K562 (cell line): ENCODE results near the gene LY6G6F. TPM values are rescaled to one million over a fixed set of nuclear protein-coding genes. Genes with fewer than 3 reads are reported as not detected.
A peak's percentile ranks its signal among the peaks of the same experiment; 100 is the strongest.

Experiments used
- ATF1 ChIP-seq, 2 experiments: fragments of 450-650 bp in 1 of 2; IDR thresholded peaks; 2 replicates each; pipeline ENCODE4 v1.6.1; 2016; ENCODE audit warnings: missing compliant biosample characterization in 1 of 2, missing genetic modification characterization in 1 of 2
- BRD4 ChIP-seq: fragments of 200-600 bp; sonication (generic); IDR thresholded peaks from 2 replicates; pipeline ENCODE4 v1.6.1; 2017; ENCODE audit warnings: inconsistent platforms
- CXXC5 ChIP-seq: fragments of 250-450 bp; sonication (Bioruptor Pico); IDR thresholded peaks from 2 replicates; pipeline ENCODE4 v1.8.0; 2022; ENCODE audit warnings: inconsistent platforms, mild to moderate bottlenecking, moderate library complexity
- HDAC8 ChIP-seq: fragments of 450-650 bp; IDR thresholded peaks from 2 replicates; pipeline ENCODE4 v1.6.1; 2016; ENCODE audit warnings: mild to moderate bottlenecking, missing genetic modification characterization, moderate library complexity, missing compliant biosample characterization
- HMG20A ChIP-seq: fragments of 450-650 bp; formaldehyde crosslinking; conservative IDR thresholded peaks from 2 replicates; pipeline ENCODE4 v1.4.0; 2020; ENCODE audit warnings: mild to moderate bottlenecking, mixed read lengths
- HMGN3 ChIP-seq: IDR thresholded peaks from 2 replicates; pipeline ENCODE4 v1.6.1; 2011; ENCODE audit warnings: borderline replicate concordance, low read depth, mild to moderate bottlenecking, mixed read lengths, low read length; ENCODE audit not compliant: insufficient read length; ENCODE audit errors: extremely low read depth
- HNRNPK ChIP-seq: fragments of 200-400 bp; formaldehyde crosslinking; IDR thresholded peaks from one replicate; pipeline ENCODE4 v1.6.1; 2018; ENCODE audit warnings: mild to moderate bottlenecking, low read depth, low read length; ENCODE audit not compliant: poor library complexity, severe bottlenecking
- ILF3 ChIP-seq: fragments of 450-650 bp; IDR thresholded peaks from 2 replicates; pipeline ENCODE4 v1.6.1; 2018; ENCODE audit warnings: antibody characterized with exemption, mild to moderate bottlenecking, moderate library complexity, borderline replicate concordance
- MBD2 ChIP-seq: sonication (generic); IDR thresholded peaks from 2 replicates; pipeline ENCODE4 v1.6.1; 2016; ENCODE audit warnings: low read depth, borderline replicate concordance
- MCM7 ChIP-seq, 2 experiments: fragments of 450-650 bp; IDR thresholded peaks; 2 replicates each; pipeline ENCODE4 v1.6.1; 2016 to 2018
- NBN ChIP-seq: fragments of 450-650 bp; IDR thresholded peaks from 2 replicates; pipeline ENCODE4 v1.6.1; 2016; ENCODE audit warnings: low read depth, mild to moderate bottlenecking
- PHB ChIP-seq: fragments of 250-450 bp; sonication (Bioruptor Pico); IDR thresholded peaks from 2 replicates; pipeline ENCODE4 v1.5.0; 2021
- PHF8 ChIP-seq: fragments of 200-600 bp; sonication (generic); IDR thresholded peaks from 2 replicates; pipeline ENCODE4 v1.6.1; 2012; ENCODE audit warnings: mixed run types, mild to moderate bottlenecking, inconsistent platforms, low read length, moderate library complexity, borderline replicate concordance
- PHTF2 ChIP-seq: fragments of 250-450 bp; sonication (Bioruptor Pico); IDR thresholded peaks from 2 replicates; pipeline ENCODE4 v1.5.0; 2021; ENCODE audit warnings: mild to moderate bottlenecking
- RBM39 ChIP-seq: fragments of 200-400 bp; formaldehyde crosslinking; optimal IDR thresholded peaks from 2 replicates; pipeline ENCODE3; 2018; ENCODE audit warnings: low read depth, low read length
- U2AF2 ChIP-seq: fragments of 200-400 bp; formaldehyde crosslinking; optimal IDR thresholded peaks from 2 replicates; pipeline ENCODE3; 2017; ENCODE audit warnings: low read depth, mild to moderate bottlenecking, low read length
- ZFPM2 ChIP-seq: fragments of 250-450 bp; sonication (Bioruptor Pico); IDR thresholded peaks from 2 replicates; pipeline ENCODE4 v1.5.1; 2022; ENCODE audit warnings: mild to moderate bottlenecking
- ZKSCAN8 ChIP-seq: fragments of 200-800 bp; sonication (Bioruptor generic); IDR thresholded peaks from 2 replicates; pipeline ENCODE4 v1.6.1; 2016; ENCODE audit warnings: missing genetic modification characterization, missing compliant biosample characterization
- ZNF239 ChIP-seq: fragments of 250-450 bp; sonication (Bioruptor Pico); IDR thresholded peaks from 2 replicates; pipeline ENCODE4 v1.4.0; 2020; ENCODE audit warnings: mild to moderate bottlenecking
- polyA plus RNA-seq, 8 experiments: library from polyadenylated mRNA; depleted of rRNA in 4 of 8; stranded (reverse) in 5 of 8; unstranded in 3 of 8; fragments of >200 nt; fragmentation: Nextera tagmentation in 2 of 8; fragmentation: Illumina TruSeq in 1 of 8; extraction: Ambion mirVana in 2 of 8; extraction: Trizol in 1 of 8; gene quantifications; 2 replicates each; pipeline versions ENCODE4 v1.2.1 to v1.2.3, GENCODE V29; 2011 to 2014; ENCODE audit warnings: inconsistent platforms in 1 of 8, missing spikeins in 1 of 8
- total RNA-seq, 7 experiments: library from RNA; depleted of rRNA in 6 of 7; stranded (reverse); fragments of >200 nt in 6 of 7; fragmentation: Illumina TruSeq in 2 of 7; extraction: Trizol in 2 of 7; gene quantifications; 2 replicates each; pipeline versions ENCODE4 v1.2.1 to v1.2.3, GENCODE V29; 2011 to 2021; ENCODE audit warnings: low replicate concordance in 1 of 7
- TF ChIP-seq, protein P1 (sequence below): sonication (generic); formaldehyde crosslinking; IDR thresholded peaks from 2 replicates; pipeline ENCODE4 v1.8.0; 2022; ENCODE audit warnings: mild to moderate bottlenecking, missing genetic modification reagents
- TF ChIP-seq, protein P2 (sequence below): sonication (generic); formaldehyde crosslinking; IDR thresholded peaks from 2 replicates; pipeline ENCODE4 v1.8.1; 2023; ENCODE audit warnings: mild to moderate bottlenecking, missing genetic modification reagents
- TF ChIP-seq, protein P3 (sequence below): fragments of 200-800 bp; sonication (Bioruptor generic); IDR thresholded peaks from 2 replicates; pipeline ENCODE4 v1.6.1; 2017; ENCODE audit warnings: missing genetic modification characterization, missing compliant biosample characterization
- TF ChIP-seq, protein P4 (sequence below): fragments of 450-650 bp; formaldehyde crosslinking; IDR thresholded peaks from 2 replicates; pipeline ENCODE4 v1.4.0; 2022; ENCODE audit warnings: missing genetic modification characterization

Gene LY6G6F
- total and polyA plus RNA-seq, 9 of the 15 experiments (the other 6 are each of a cell fraction or from before 2014, with no cell fraction given) = 0.14 to 0.50 (median 0.28) TPM; not detected in 2

DNA sequence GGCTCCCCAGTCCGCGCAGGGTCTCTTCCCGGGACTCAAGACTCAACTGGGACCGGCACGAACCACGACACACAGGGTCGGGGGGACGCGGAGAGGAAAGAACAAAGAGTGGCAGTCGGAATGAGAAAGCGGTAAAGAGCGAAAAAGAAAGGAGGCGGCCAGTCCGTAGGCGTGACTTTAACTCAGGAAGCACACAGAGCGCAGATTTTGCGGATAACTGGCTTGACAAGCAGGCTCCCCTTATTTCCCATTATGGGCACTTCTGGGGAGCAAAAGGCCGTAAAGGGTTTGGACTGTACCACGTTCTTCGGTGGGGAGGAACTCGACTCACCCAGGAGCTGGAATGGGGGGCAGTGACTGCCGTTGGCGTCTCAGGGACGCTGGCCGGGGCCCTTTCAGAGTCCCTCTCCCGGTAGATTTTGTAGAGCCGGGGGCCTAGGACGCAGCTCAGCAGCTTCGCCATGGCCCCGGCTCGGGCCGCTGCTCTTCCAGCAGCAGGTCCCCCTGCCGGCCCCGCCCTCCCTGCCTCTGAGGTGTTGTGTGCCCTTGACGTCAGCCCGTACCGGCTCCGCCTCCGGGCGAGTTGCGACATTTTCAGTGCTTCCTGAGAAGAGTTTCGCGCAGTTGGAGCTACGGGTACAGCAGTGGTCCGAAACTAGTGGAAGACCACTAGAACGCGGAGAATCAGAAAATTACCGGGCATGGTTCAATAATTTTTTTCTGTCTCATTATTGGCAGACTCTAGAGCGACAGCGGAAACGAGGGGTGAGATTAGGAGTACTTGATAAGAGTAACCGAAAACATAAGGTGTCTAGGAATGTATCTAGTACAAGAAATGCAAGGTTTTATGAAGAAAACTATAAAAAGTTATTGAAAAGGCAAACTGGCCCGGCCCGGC is 3.6 kb upstream of the LY6G6F start, which contains the start of gene ABHD16A (continued):
- TF ChIP-seq ZFPM2 (CRISPR knock-in tag) = no peak; the same call in 1 of the 2 replicates
- TF ChIP-seq HDAC8 (tag) = peak; percentile 44; the same call in 1 of the 2 replicates
- TF ChIP-seq PHF8 = peak; percentile 98
- TF ChIP-seq, protein P1, sequence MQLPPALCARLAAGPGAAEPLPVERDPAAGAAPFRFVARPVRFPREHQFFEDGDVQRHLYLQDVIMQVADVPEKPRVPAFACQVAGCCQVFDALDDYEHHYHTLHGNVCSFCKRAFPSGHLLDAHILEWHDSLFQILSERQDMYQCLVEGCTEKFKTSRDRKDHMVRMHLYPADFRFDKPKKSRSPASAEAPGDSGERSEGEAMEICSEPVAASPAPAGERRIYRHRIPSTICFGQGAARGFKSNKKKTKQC = peak; percentile 91; the same call in 1 of the 2 replicates
- no peak; the same call in 1 of the 2 replicates for TF ChIP-seq ZNF239 (CRISPR knock-in tag)
- 0 out of 2 replicates have a peak, but pooled peaks have one; percentile 53 for TF ChIP-seq ZKSCAN8 (CRISPR knock-in tag)
- peak; percentile 96 for TF ChIP-seq HMGN3
- TF ChIP-seq PHTF2 (CRISPR knock-in tag) = no peak
- TF ChIP-seq HMG20A = no peak
- TF ChIP-seq U2AF2 = no peak
- TF ChIP-seq NBN = peak; percentile 62
- TF ChIP-seq, protein P2, sequence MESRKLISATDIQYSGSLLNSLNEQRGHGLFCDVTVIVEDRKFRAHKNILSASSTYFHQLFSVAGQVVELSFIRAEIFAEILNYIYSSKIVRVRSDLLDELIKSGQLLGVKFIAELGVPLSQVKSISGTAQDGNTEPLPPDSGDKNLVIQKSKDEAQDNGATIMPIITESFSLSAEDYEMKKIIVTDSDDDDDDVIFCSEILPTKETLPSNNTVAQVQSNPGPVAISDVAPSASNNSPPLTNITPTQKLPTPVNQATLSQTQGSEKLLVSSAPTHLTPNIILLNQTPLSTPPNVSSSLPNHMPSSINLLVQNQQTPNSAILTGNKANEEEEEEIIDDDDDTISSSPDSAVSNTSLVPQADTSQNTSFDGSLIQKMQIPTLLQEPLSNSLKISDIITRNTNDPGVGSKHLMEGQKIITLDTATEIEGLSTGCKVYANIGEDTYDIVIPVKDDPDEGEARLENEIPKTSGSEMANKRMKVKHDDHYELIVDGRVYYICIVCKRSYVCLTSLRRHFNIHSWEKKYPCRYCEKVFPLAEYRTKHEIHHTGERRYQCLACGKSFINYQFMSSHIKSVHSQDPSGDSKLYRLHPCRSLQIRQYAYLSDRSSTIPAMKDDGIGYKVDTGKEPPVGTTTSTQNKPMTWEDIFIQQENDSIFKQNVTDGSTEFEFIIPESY (CRISPR knock-in tag) = peak; percentile 79; the same call in 1 of the 2 replicates
- peak; percentile 82; the same call in 1 of the 2 replicates for TF ChIP-seq PHB (CRISPR knock-in tag)
- TF ChIP-seq CXXC5 (CRISPR knock-in tag) = peak; percentile 88
- TF ChIP-seq, protein P3, sequence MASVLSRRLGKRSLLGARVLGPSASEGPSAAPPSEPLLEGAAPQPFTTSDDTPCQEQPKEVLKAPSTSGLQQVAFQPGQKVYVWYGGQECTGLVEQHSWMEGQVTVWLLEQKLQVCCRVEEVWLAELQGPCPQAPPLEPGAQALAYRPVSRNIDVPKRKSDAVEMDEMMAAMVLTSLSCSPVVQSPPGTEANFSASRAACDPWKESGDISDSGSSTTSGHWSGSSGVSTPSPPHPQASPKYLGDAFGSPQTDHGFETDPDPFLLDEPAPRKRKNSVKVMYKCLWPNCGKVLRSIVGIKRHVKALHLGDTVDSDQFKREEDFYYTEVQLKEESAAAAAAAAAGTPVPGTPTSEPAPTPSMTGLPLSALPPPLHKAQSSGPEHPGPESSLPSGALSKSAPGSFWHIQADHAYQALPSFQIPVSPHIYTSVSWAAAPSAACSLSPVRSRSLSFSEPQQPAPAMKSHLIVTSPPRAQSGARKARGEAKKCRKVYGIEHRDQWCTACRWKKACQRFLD (CRISPR knock-in tag) = peak; percentile 89; the same call in 1 of the 2 replicates
- peak; percentile 90 for TF ChIP-seq RBM39
- peak in 1 of 2 experiments; percentile 6; a peak in 1 of 4 replicates for TF ChIP-seq MCM7 (IDR thresholded peaks at IDR 0.05)
- no peak; the same call in 1 of the 2 replicates for TF ChIP-seq ILF3
- peak; percentile 95 for TF ChIP-seq MBD2
- TF ChIP-seq ATF1 (CRISPR knock-in tag; IDR thresholded peaks at IDR 0.05) = peak; percentile 67
- peak; percentile 98 for TF ChIP-seq ATF1 (tag; IDR thresholded peaks at IDR 0.05)
- TF ChIP-seq, protein P4, sequence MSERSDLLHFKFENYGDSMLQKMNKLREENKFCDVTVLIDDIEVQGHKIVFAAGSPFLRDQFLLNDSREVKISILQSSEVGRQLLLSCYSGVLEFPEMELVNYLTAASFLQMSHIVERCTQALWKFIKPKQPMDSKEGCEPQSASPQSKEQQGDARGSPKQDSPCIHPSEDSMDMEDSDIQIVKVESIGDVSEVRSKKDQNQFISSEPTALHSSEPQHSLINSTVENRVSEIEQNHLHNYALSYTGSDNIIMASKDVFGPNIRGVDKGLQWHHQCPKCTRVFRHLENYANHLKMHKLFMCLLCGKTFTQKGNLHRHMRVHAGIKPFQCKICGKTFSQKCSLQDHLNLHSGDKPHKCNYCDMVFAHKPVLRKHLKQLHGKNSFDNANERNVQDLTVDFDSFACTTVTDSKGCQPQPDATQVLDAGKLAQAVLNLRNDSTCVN (CRISPR knock-in tag) = 0 out of 2 replicates have a peak, but pooled peaks have one; percentile 16
- TF ChIP-seq BRD4 = peak; percentile 89
- no peak for TF ChIP-seq HNRNPK
